D721Med (cell line): ENCODE data around the gene ZNF282.

ENCODE experiments used
- DNase-seq: peaks from one replicate; pipeline ENCODE4 v3.0.0; 2011; ENCODE audit warnings: low spot score; ENCODE audit not compliant: insufficient read length
- FAIRE-seq: peaks from 2 replicates; lab custom pipeline; 2011; peaks lifted over from hg19 to GRCh38; lab: Jason Lieb, UNC
- TF ChIP-seq, protein P1 (sequence below): IDR thresholded peaks from 2 replicates; pipeline ENCODE4 v1.5.1; 2012; ENCODE audit warnings: mild to moderate bottlenecking, control low read depth; ENCODE audit not compliant: insufficient read depth; ENCODE audit errors: missing control alignments

Gene ZNF282

DNA sequence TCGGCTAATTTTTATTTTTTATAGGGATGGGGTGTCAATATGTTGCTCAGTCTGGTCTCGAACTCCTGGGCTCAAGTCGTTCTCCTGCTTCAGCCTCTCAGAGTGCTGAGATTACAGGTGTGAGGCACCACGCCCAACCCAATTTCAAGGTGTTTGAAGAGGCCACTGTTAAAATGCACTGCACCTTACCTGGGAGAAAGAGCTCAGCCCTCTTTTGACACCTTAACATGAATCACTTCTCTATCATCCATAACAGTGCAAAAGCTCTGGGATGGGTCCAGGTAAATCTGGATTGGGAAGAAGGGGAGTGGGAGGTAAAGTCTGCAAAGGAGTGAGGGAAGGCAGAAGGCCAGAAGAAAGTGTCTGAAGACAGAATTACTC is 557 bp upstream of the ZNF282 start:
- TF ChIP-seq, protein P1, sequence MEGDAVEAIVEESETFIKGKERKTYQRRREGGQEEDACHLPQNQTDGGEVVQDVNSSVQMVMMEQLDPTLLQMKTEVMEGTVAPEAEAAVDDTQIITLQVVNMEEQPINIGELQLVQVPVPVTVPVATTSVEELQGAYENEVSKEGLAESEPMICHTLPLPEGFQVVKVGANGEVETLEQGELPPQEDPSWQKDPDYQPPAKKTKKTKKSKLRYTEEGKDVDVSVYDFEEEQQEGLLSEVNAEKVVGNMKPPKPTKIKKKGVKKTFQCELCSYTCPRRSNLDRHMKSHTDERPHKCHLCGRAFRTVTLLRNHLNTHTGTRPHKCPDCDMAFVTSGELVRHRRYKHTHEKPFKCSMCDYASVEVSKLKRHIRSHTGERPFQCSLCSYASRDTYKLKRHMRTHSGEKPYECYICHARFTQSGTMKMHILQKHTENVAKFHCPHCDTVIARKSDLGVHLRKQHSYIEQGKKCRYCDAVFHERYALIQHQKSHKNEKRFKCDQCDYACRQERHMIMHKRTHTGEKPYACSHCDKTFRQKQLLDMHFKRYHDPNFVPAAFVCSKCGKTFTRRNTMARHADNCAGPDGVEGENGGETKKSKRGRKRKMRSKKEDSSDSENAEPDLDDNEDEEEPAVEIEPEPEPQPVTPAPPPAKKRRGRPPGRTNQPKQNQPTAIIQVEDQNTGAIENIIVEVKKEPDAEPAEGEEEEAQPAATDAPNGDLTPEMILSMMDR: no peak
- FAIRE-seq (no peak), DNase-seq (no peak)

DNA sequence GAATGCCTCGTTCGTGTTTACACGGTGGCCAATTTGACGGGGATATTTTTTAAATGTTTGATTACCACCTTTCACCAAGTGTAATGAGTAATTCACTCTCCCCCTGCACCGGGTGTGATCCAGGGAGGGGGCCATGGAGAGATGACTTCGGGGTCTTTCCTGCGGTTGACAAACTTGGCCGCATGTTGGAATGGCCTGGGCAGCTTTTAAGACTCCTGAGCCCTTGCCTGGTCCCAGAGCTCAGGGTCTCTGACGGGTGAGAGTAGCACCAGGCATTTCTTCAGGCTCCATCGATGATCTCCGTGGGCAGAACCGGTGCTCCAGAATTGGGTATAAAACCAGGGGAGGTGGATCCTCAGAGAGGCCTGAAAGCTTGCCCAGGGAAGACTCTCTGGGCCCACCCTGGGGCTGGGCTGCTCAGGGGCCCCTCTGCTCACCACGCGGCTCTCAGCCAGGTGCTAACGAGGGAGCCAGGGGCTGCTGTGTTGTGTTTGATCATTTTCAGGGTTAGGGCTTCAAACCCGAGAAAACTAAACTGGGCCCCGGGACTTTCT is 882 bp downstream of the ZNF282 start:
- no peak for DNase-seq
- FAIRE-seq: no peak
- TF ChIP-seq, protein P1: no peak

DNA sequence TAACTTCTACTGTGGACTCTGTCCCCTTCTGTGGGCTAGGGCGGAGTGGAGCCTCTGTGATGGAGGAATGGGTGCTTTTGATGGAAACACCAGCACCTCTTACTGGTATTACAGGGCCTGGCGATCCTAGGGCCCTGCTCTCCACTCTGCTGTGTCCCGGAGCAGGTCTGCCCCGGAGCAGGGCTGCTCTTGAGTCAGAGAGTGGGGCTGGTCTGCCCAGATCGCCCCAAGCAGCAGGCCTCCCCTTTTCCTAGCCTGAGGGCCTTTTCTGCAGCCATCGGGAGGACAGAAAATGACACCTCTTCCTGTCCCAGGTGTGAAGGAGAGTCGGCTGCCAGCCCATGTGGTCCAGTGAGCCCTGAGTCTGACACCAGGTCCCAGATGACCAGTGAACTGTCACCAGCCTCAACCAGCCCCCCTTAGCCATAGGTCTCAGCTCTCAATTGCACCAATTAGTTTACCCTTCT is 1.4 kb downstream of the ZNF282 start:
- DNase-seq: no peak
- TF ChIP-seq, protein P1: no peak
- FAIRE-seq: no peak

DNA sequence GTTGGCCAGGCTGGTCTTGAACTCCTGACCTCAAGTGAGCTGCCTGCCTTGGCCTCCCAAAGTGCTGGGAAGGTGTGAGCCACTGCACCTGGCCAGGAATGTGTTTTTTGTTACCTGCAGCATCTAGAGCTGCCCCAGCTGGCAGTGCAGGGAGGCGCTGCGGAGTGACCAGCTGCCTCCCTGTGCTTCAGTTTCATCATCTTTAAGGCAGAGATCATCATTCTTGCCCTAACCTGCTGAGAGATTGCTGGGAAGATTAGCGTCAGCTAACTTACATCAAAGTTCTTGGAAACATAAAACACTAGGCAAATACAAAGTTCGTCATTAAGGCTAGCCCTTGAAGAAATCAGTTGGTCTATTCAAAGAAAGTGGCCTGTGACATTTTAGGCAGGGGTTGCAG is 2.3 kb downstream of the ZNF282 start:
- TF ChIP-seq, protein P1: no peak
- FAIRE-seq (no peak), DNase-seq (no peak)

DNA sequence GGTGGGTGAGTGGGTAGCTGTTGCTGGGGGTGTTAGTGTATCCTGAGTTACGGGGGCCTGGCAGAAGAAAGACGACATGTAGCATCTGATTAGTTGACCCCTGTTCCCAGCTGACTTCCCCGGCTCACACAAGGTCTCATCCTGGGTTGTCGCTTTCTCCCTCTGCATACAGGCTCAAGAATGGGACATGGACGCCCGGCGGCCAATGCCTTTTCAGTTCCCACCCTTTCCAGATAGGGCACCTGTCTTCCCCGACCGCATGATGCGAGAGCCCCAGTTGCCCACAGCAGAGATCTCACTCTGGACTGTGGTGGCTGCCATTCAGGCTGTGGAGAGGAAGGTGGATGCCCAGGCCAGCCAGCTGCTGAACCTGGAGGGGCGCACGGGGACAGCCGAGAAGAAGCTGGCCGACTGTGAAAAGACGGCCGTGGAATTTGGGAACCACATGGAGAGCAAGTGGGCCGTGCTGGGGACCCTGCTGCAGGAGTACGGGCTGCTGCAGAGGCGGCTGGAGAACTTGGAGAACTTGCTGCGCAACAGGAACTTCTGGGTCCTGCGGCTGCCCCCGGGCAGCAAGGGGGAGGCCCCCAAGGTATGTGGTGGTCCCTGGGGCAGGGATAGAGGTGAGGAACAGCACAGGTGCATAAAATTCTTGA is 2.9 kb downstream of the ZNF282 start:
- TF ChIP-seq, protein P1: no peak
- DNase-seq: no peak
- no peak for FAIRE-seq

DNA sequence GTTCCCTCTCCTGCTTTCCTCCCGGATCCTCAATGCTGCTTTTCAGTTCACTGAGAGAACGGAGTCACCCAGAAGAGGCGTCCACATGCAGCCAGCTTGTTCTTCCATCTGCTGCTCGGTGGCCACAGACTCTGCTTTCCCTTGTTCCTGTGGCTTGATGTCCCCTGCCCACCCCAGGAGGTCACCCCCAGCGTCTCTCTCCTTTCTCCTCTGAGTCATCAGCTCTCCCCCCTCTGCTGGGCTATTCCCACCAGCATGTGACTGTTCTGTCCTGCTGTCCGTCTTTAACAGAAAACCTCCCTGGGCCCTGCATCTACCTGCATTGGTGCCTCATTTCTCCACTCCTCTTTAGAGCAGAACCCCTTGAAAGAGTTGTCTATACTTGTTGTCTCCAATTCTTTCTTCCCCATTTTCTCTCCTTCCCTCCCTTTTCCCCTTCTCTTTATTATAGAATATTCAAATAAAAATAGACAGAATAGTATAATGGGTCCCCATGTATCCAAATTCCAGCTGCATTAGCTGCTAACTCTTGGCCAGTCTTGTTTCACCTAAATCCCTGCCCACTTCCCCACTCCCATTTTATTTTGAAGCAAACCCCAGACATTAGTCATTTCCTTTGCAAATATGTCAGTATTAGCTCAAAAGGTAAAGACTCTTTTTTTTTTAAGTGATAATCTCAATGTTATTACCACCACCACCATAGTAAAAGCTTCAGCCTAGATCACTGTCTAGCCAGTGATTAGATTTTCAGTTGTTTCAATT is 4.1 kb downstream of the ZNF282 start:
- FAIRE-seq: no peak
- no peak for DNase-seq
- TF ChIP-seq, protein P1: no peak
